ENCODE measurements around the gene CCNY.

GRCh38 chr10:35546824-35547225, 210.5 kb downstream of the CCNY start:
- no peak for TF ChIP-seq EZH2 (IDR thresholded peaks at IDR 0.05)
- no peak for TF ChIP-seq POLR2AphosphoS5 (IDR thresholded peaks at IDR 0.05; ENCODE audit: borderline replicate concordance, low read depth, low read length)
- TF ChIP-seq FOXP2 (optimal IDR thresholded peaks at IDR 0.05; ENCODE audit: control extremely low read depth, extremely low read length, insufficient read depth): no peak
